H1 (cell line): ENCODE measurements around the gene KRT84. TPM values are rescaled to one million over a fixed set of nuclear protein-coding genes. Genes with fewer than 3 reads are reported as not detected.
A peak's percentile ranks its signal among the peaks of the same experiment; 100 is the strongest.

ENCODE experiments used
- CTCF ChIA-PET: fragments of 300-600 bp; sonication (Branson Sonifier 250); formaldehyde crosslinking; loops from one replicate; lab custom pipeline; 2021; ENCODE audit not compliant: partially characterized antibody; lab: Charles Lee
- POLR2A ChIA-PET: fragments of 300-600 bp; sonication (Branson Sonifier 250); formaldehyde crosslinking; loops from one replicate; lab custom pipeline; 2021; ENCODE audit warnings: inconsistent platforms; ENCODE audit not compliant: partially characterized antibody; lab: Charles Lee
- DNase-seq, 2 experiments: peaks; one replicate each; pipeline versions ENCODE4 v3.0.0 to v3.0.0-alpha.2; 2010 to 2022; ENCODE audit warnings: low spot score in 2 of 2, low read depth in 1 of 2, mixed read lengths in 1 of 2
- FAIRE-seq: peaks from 2 replicates; lab custom pipeline; 2011; peaks lifted over from hg19 to GRCh38; lab: Jason Lieb, UNC
- H2AFZ ChIP-seq: 2 replicates; pipeline ENCODE4 v1.8.1; 2012; ENCODE audit warnings: low read length, inconsistent platforms
- H2AK5ac ChIP-seq: 2 replicates; pipeline ENCODE4 v1.6.1; 2013; ENCODE audit warnings: low read depth, low read length
- H2BK120ac ChIP-seq: replicated peaks from 2 replicates; pipeline ENCODE3; 2013; ENCODE audit warnings: low read depth, low read length, inconsistent platforms
- H2BK12ac ChIP-seq: 2 replicates; pipeline ENCODE4 v1.6.1; 2013; ENCODE audit warnings: low read depth, low read length
- H2BK15ac ChIP-seq: 2 replicates; pipeline ENCODE4 v1.6.1; 2013; ENCODE audit warnings: low read length
- H2BK20ac ChIP-seq: 2 replicates; pipeline ENCODE4 v1.6.1; 2013; ENCODE audit warnings: low read length
- H2BK5ac ChIP-seq: 2 replicates; pipeline ENCODE4 v1.6.1; 2013; ENCODE audit warnings: low read depth, low read length
- H3K14ac ChIP-seq: 2 replicates; pipeline ENCODE4 v1.6.1; 2013; ENCODE audit warnings: inconsistent platforms; ENCODE audit not compliant: insufficient read length
- H3K18ac ChIP-seq: 2 replicates; pipeline ENCODE4 v1.6.1; 2013; ENCODE audit warnings: low read length; ENCODE audit errors: extremely low read depth
- H3K23ac ChIP-seq: 2 replicates; pipeline ENCODE4 v1.6.1; 2013; ENCODE audit warnings: inconsistent platforms; ENCODE audit not compliant: insufficient read length
- H3K23me2 ChIP-seq: 2 replicates; pipeline ENCODE4 v1.6.1; 2013; ENCODE audit warnings: low read depth, low read length
- H3K27ac ChIP-seq: 2 replicates; pipeline ENCODE4 v1.6.1; 2011; ENCODE audit warnings: low read depth, low read length, inconsistent platforms
- H3K27me3 ChIP-seq, 4 experiments: replicated peaks in 1 of 4; 1 replicate in 1 of 4; 2 replicates in 3 of 4; pipeline versions ENCODE4 v1.6.1 to v1.8.1; 2011 to 2013; ENCODE audit warnings: low read length in 3 of 4, mild to moderate bottlenecking in 3 of 4, inconsistent platforms in 2 of 4, mixed read lengths in 2 of 4, moderate library complexity in 1 of 4; ENCODE audit not compliant: control insufficient read depth in 3 of 4, insufficient read depth in 3 of 4; ENCODE audit errors: extremely low read depth in 1 of 4
- H3K36me3 ChIP-seq, 4 experiments: 2 replicates each; pipeline versions ENCODE4 v1.6.1 to v1.8.1; 2011 to 2013; ENCODE audit warnings: mild to moderate bottlenecking in 4 of 4, low read length in 3 of 4, moderate library complexity in 2 of 4, control low read depth in 1 of 4, inconsistent platforms in 1 of 4; ENCODE audit not compliant: insufficient read depth in 4 of 4, control insufficient read depth in 2 of 4
- H3K4ac ChIP-seq: replicated peaks from 2 replicates; pipeline ENCODE3; 2013; ENCODE audit warnings: low read length, low read depth, mixed read lengths, inconsistent platforms; ENCODE audit not compliant: insufficient read length
- H3K4me1 ChIP-seq, 4 experiments: replicated peaks in 1 of 4; 1 replicate in 1 of 4; 2 replicates in 3 of 4; pipeline versions ENCODE4 v1.6.1 to v1.8.1; 2011 to 2013; ENCODE audit warnings: low read length in 3 of 4, inconsistent platforms in 2 of 4, mixed read lengths in 1 of 4; ENCODE audit not compliant: insufficient read depth in 4 of 4, control insufficient read depth in 3 of 4
- H3K4me2 ChIP-seq, 2 experiments: 2 replicates each; pipeline versions ENCODE4 v1.6.1 to v1.8.1; 2011 to 2013; ENCODE audit warnings: low read depth in 2 of 2, low read length in 2 of 2, control low read depth in 1 of 2, inconsistent platforms in 1 of 2, mild to moderate bottlenecking in 1 of 2; ENCODE audit not compliant: insufficient read depth in 1 of 2
- H3K4me3 ChIP-seq, 4 experiments: fragments of 200-600, 300-600 bp in 1 of 4; sonication (generic), shearing (Covaris generic), sonication (Bioruptor Twin) in 1 of 4; 2 replicates each; pipeline versions ENCODE4 v1.5.1 to v1.8.1; 2011 to 2016; ENCODE audit warnings: low read length in 4 of 4, low read depth in 3 of 4, control low read depth in 2 of 4, inconsistent platforms in 2 of 4, mild to moderate bottlenecking in 2 of 4, mixed read lengths in 1 of 4, moderate library complexity in 1 of 4; ENCODE audit not compliant: insufficient read depth in 2 of 4; ENCODE audit errors: extremely low read depth in 1 of 4
- H3K56ac ChIP-seq: replicated peaks from 2 replicates; pipeline ENCODE3; 2013; ENCODE audit warnings: low read depth, mild to moderate bottlenecking, mixed read lengths, low read length, inconsistent platforms; ENCODE audit not compliant: insufficient read length
- H3K79me1 ChIP-seq: 2 replicates; pipeline ENCODE4 v1.6.1; 2013; ENCODE audit warnings: low read depth, low read length, control low read depth
- H3K79me2 ChIP-seq, 2 experiments: 2 replicates each; pipeline versions ENCODE4 v1.6.1 to v1.8.1; 2012 to 2013; ENCODE audit warnings: low read length in 2 of 2, mild to moderate bottlenecking in 2 of 2, inconsistent platforms in 1 of 2; ENCODE audit not compliant: insufficient read depth in 2 of 2, control insufficient read depth in 1 of 2
- H3K9ac ChIP-seq, 4 experiments: replicated peaks in 1 of 4; 1 replicate in 1 of 4; 2 replicates in 3 of 4; pipeline versions ENCODE4 v1.6.1 to v1.8.1; 2011 to 2013; ENCODE audit warnings: low read depth in 3 of 4, low read length in 3 of 4, control low read depth in 2 of 4, mild to moderate bottlenecking in 2 of 4, moderate library complexity in 2 of 4, inconsistent platforms in 1 of 4; ENCODE audit errors: extremely low read depth in 1 of 4
- H3K9me3 ChIP-seq, 2 experiments: 2 replicates each; pipeline versions ENCODE4 v1.6.1 to v1.8.1; 2012 to 2013; ENCODE audit warnings: mild to moderate bottlenecking in 2 of 2, moderate library complexity in 2 of 2, control low read depth in 1 of 2, inconsistent platforms in 1 of 2, low read depth in 1 of 2, low read length in 1 of 2, mixed read lengths in 1 of 2; ENCODE audit not compliant: insufficient read depth in 2 of 2
- H4K20me1 ChIP-seq, 2 experiments: replicated peaks in 1 of 2; 2 replicates each; pipeline versions ENCODE3 to v1.8.1; 2011 to 2013; ENCODE audit warnings: inconsistent platforms in 2 of 2, low read length in 2 of 2, mild to moderate bottlenecking in 1 of 2; ENCODE audit not compliant: insufficient read depth in 2 of 2, control insufficient read depth in 1 of 2
- H4K5ac ChIP-seq: 2 replicates; pipeline ENCODE4 v1.6.1; 2013; ENCODE audit warnings: low read length, low read depth, mixed read lengths, inconsistent platforms; ENCODE audit not compliant: insufficient read length
- H4K8ac ChIP-seq: 2 replicates; pipeline ENCODE4 v1.8.0; 2013; ENCODE audit warnings: mild to moderate bottlenecking, moderate library complexity, low read length, inconsistent platforms; ENCODE audit not compliant: insufficient read depth; ENCODE audit errors: extremely low read depth
- H4K91ac ChIP-seq: replicated peaks from 2 replicates; pipeline ENCODE3; 2013; ENCODE audit warnings: low read length, mixed read lengths, inconsistent platforms; ENCODE audit not compliant: insufficient read length
- BACH1 ChIP-seq: IDR thresholded peaks from 2 replicates; pipeline ENCODE4 v1.6.1; 2012; ENCODE audit warnings: low read length, improper control_type of control experiment
- EP300 ChIP-seq, 2 experiments: IDR thresholded peaks; 1 replicate in 1 of 2; 2 replicates in 1 of 2; pipeline ENCODE4 v1.6.1; 2011 to 2012; ENCODE audit warnings: low read depth in 2 of 2, low read length in 2 of 2, mild to moderate bottlenecking in 2 of 2, borderline replicate concordance in 1 of 2, inconsistent platforms in 1 of 2, moderate library complexity in 1 of 2
- FOSL1 ChIP-seq: IDR thresholded peaks from 2 replicates; pipeline ENCODE4 v1.6.1; 2011; ENCODE audit warnings: mild to moderate bottlenecking, low read depth, low read length, moderate library complexity; ENCODE audit not compliant: insufficient read depth
- MAFK ChIP-seq: IDR thresholded peaks from 2 replicates; pipeline ENCODE4 v1.6.1; 2012; ENCODE audit warnings: low read depth, mild to moderate bottlenecking, improper control_type of control experiment, low read length
- PHF8 ChIP-seq: fragments of 200-600 bp; sonication (generic); conservative IDR thresholded peaks from 2 replicates; pipeline ENCODE4 v1.7.1; 2012; ENCODE audit warnings: low read depth, mild to moderate bottlenecking, inconsistent platforms, low read length, moderate library complexity
- SIX5 ChIP-seq: IDR thresholded peaks from 2 replicates; pipeline ENCODE4 v1.6.1; 2011; ENCODE audit warnings: mild to moderate bottlenecking, low read depth, low read length
- SP2 ChIP-seq: IDR thresholded peaks from 2 replicates; pipeline ENCODE4 v1.6.1; 2012; ENCODE audit warnings: mild to moderate bottlenecking, low read length, inconsistent platforms
- SP4 ChIP-seq: IDR thresholded peaks from 2 replicates; pipeline ENCODE4 v1.6.1; 2012; ENCODE audit warnings: low read length, inconsistent platforms
- TBP ChIP-seq: IDR thresholded peaks from 2 replicates; pipeline ENCODE4 v1.6.1; 2011; ENCODE audit warnings: low read depth, low read length, improper control_type of control experiment
- WGBS, 2 experiments: shearing (Covaris generic) in 1 of 2; methylation state at CpG; one replicate each; pipeline versions ENCODE4 v1.1.6 to v1.1.7; 2013 to 2015; ENCODE audit warnings: low lambda C conversion rate in 2 of 2, mixed read lengths in 2 of 2, inconsistent platforms in 1 of 2, low coverage in 1 of 2, missing lambda C conversion rate in 1 of 2; ENCODE audit not compliant: insufficient replicate concordance in 2 of 2, insufficient coverage in 1 of 2, insufficient read length in 1 of 2; ENCODE audit errors: extremely low coverage in 1 of 2, missing lambda C conversion rate in 1 of 2; 5-methylcytosine and 5-hydroxymethylcytosine counted together
- polyA plus RNA-seq, 7 experiments: library from polyadenylated mRNA; depleted of rRNA in 3 of 7; stranded (reverse) in 5 of 7; unstranded in 2 of 7; fragments of >200 nt in 5 of 7; fragments of 200-250 nt in 2 of 7; gene quantifications; 1 replicate in 5 of 7; 2 replicates in 1 of 7; 4 replicates in 1 of 7; pipeline versions ENCODE4 v1.2.1 to v1.2.3, GENCODE V29; 2011 to 2013; ENCODE audit warnings: missing spikeins in 2 of 7, mixed read lengths in 2 of 7
- total RNA-seq: library from RNA; stranded (reverse); fragmentation: NEBNext Ultra II Directional; extraction: Animal tissue kit (Norgen Biotek cat#: 25700); gene quantifications from 2 replicates; pipeline ENCODE4 v1.2.1, GENCODE V29; 2021
- TF ChIP-seq, protein P1 (sequence below): IDR thresholded peaks from 2 replicates; pipeline ENCODE4 v1.6.1; 2011; ENCODE audit warnings: low read depth, mild to moderate bottlenecking, low read length; ENCODE audit not compliant: insufficient read depth
- TF ChIP-seq, protein P2 (sequence below): IDR thresholded peaks from 2 replicates; pipeline ENCODE4 v1.6.1; 2011; ENCODE audit warnings: low read length, improper control_type of control experiment
- TF ChIP-seq, protein P3 (sequence below): IDR thresholded peaks from 2 replicates; pipeline ENCODE4 v1.6.1; 2012; ENCODE audit warnings: inconsistent platforms

Gene KRT84
- total and polyA plus RNA-seq, 2 of the 8 experiments (the other 6 are each of a cell fraction or from before 2014, with no cell fraction given): not detected

DNA sequence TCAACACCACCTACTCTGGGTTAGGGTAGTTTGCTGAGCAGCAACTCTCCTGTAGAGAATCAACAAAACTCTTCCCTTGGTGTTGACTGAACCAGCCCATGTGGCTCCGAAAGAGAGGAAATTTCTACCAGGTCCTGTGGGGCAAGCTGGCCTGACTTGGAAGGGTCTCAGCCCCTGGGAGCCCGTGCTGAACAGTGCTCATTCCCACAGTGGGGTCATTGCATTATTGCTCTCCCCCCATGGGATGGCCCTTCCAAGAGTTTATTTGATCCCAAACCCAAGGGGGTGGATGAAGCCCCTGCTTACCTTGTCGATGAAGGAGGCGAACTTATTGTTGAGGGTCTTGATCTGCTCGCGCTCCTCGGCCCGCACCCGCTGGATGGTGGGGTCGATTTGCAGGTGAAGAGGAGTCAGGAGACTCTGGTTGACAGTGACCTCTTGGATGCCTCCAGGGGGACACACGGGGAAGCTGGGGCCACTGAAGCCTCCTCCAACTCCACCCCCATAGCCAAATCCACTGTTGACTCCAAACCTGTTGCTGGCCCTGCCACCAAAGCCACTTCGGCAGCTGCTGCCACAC lies 48.1 kb upstream of the KRT84 start:
- Histone ChIP-seq H3K27ac (no peak overlapping the region), H2BK15ac (no peak overlapping the region), H2BK20ac (no peak overlapping the region), H3K79me2 (no peaks in the 10 kb centered on the region), H2BK120ac (no peak overlapping the region), H3K4ac (no peak overlapping the region), H3K79me1 (no peaks in the 10 kb centered on the region), H3K4me2 (no peak overlapping the region), H3K18ac (no peak overlapping the region), H3K23me2 (no peaks in the 10 kb centered on the region), H3K9ac (no peak overlapping the region), H2BK12ac (no peak overlapping the region), H4K20me1 (no peaks in the 10 kb centered on the region), H2BK5ac (no peak overlapping the region), H3K23ac (no peak overlapping the region), H4K5ac (no peak overlapping the region), H4K91ac (no peak overlapping the region), H3K4me1 (no peaks in the 10 kb centered on the region), H3K56ac (no peak overlapping the region), H3K4me3 (no peak overlapping the region), H2AK5ac (no peak overlapping the region), H3K14ac (no peak overlapping the region), H3K36me3 (no peaks in the 10 kb centered on the region), H3K9me3 (no peaks in the 10 kb centered on the region), H4K8ac (peak overlapping the region; percentile 28; the same call in 1 of the 2 replicates), H3K27me3 (no peaks in the 10 kb centered on the region; a peak in 1 of 7 replicates), H2AFZ (no peak overlapping the region)
- 98% methylated on average over 12 of the region's 12 CpGs; no CpG with 5 or more reads in 1 of the 2 experiments for WGBS, 2 experiments
- no peak for FAIRE-seq
- ChIA-PET POLR2A (no interaction called here), CTCF (interaction anchor here (1.5 to 5.3 kb wide), 4 partner anchors 10 to 212 kb away, joined by 3 to 23 read pairs (median 8); no protein-coding TSS in a partner anchor)
- no peak for DNase-seq
- TF ChIP-seq MAFK (no peak), EP300 (IDR thresholded peaks at IDR 0.05; ENCODE audit: borderline replicate concordance in 1 of 2, low read depth in 2 of 2, low read length in 2 of 2) (no peak), TBP (no peak), FOSL1 (no peak), BACH1 (no peak), PHF8 (no peak), SIX5 (no peak), SP4 (no peak), SP2 (no peak)
- TF ChIP-seq, protein P1, sequence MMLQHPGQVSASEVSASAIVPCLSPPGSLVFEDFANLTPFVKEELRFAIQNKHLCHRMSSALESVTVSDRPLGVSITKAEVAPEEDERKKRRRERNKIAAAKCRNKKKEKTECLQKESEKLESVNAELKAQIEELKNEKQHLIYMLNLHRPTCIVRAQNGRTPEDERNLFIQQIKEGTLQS: no peak
- TF ChIP-seq, protein P2, sequence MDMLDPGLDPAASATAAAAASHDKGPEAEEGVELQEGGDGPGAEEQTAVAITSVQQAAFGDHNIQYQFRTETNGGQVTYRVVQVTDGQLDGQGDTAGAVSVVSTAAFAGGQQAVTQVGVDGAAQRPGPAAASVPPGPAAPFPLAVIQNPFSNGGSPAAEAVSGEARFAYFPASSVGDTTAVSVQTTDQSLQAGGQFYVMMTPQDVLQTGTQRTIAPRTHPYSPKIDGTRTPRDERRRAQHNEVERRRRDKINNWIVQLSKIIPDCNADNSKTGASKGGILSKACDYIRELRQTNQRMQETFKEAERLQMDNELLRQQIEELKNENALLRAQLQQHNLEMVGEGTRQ: no peak
- TF ChIP-seq, protein P3, sequence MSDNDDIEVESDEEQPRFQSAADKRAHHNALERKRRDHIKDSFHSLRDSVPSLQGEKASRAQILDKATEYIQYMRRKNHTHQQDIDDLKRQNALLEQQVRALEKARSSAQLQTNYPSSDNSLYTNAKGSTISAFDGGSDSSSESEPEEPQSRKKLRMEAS: no peak
